HCT116 (cell line): Measurements from ENCODE around the gene CERS5. TPM values are rescaled to one million over a fixed set of nuclear protein-coding genes. Genes with fewer than 3 reads are reported as not detected.

Source experiments
- ATAC-seq: fragments of 200-7000 bp; cut with Tn5 transposase; 2 replicates; pipeline ENCODE4 v1.9.1; 2020; ENCODE audit warnings: mild to moderate bottlenecking, moderate library complexity
- BruUV-seq: library from RNA; stranded (reverse); fragments of 400-500 nt; replicated peaks from 2 replicates; lab custom pipeline; 2021; lab: Mats Ljungman, UMichigan
- CTCF ChIA-PET: fragments of 300-600 bp; sonication (Branson Sonifier 250); formaldehyde crosslinking; loops from one replicate; lab custom pipeline; 2021; ENCODE audit warnings: antibody characterized with exemption; lab: Charles Lee
- POLR2A ChIA-PET: fragments of 300-600, 350-600 bp; sonication (Branson Sonifier 250); formaldehyde crosslinking; loops from one replicate; lab custom pipeline; 2021; ENCODE audit warnings: antibody characterized with exemption; lab: Charles Lee
- RAD21 ChIA-PET, 2 experiments: fragments of 300-600 bp; sonication (Branson Sonifier 250); formaldehyde crosslinking; loops; one replicate each; lab custom pipeline; 2023; ENCODE audit warnings: low total read pairs in 2 of 2; ENCODE audit not compliant: uncharacterized antibody in 2 of 2, unreplicated experiment in 2 of 2, low non-redundant PET in 1 of 2; lab: Charles Lee
- DNase-seq: peaks from one replicate; pipeline ENCODE4 v3.0.0-alpha.2; 2010; ENCODE audit warnings: low read depth, low spot score
- H2AFZ ChIP-seq: fragments of 200-600 bp; shearing (Covaris generic), sonication (generic); 2 replicates; pipeline ENCODE4 v1.6.1; 2017; ENCODE audit warnings: low read depth, mixed run types, mixed read lengths, antibody characterized with exemption, low read length; ENCODE audit not compliant: poor library complexity, severe bottlenecking
- H3K27ac ChIP-seq: 2 replicates; pipeline ENCODE4 v1.5.1; 2012; ENCODE audit warnings: low read depth, low read length
- H3K27me3 ChIP-seq: fragments of 200-600 bp; sonication (generic); 2 replicates; pipeline ENCODE4 v1.6.1; 2016; ENCODE audit warnings: mixed run types, low read length, mixed read lengths; ENCODE audit not compliant: insufficient read depth
- H3K36me3 ChIP-seq, 2 experiments: fragments of 200-500 bp in 1 of 2; fragments of 200-600 bp in 1 of 2; sonication (Bioruptor generic) in 1 of 2; sonication (generic) in 1 of 2; 2 replicates each; pipeline versions ENCODE4 v1.5.1 to v1.6.1; 2014 to 2016; ENCODE audit warnings: low read length in 2 of 2, inconsistent platforms in 1 of 2, mixed read lengths in 1 of 2, mixed run types in 1 of 2; ENCODE audit not compliant: insufficient read depth in 2 of 2, control insufficient read depth in 1 of 2
- H3K4me1 ChIP-seq, 2 experiments: fragments of 200-600 bp in 1 of 2; sonication (generic) in 1 of 2; 2 replicates each; pipeline versions ENCODE4 v1.5.1 to v1.6.1; 2012 to 2017; ENCODE audit warnings: low read length in 2 of 2, inconsistent platforms in 1 of 2, mild to moderate bottlenecking in 1 of 2, mixed read lengths in 1 of 2, mixed run types in 1 of 2, moderate library complexity in 1 of 2; ENCODE audit not compliant: insufficient read depth in 2 of 2, control insufficient read depth in 1 of 2
- H3K4me2 ChIP-seq: fragments of 200-600 bp; sonication (generic); 2 replicates; pipeline ENCODE4 v1.6.1; 2017; ENCODE audit warnings: mixed run types, low read length, mixed read lengths
- H3K4me3 ChIP-seq, 2 experiments: fragments of 200-600 bp in 1 of 2; sonication (generic) in 1 of 2; replicated peaks in 1 of 2; 2 replicates each; pipeline ENCODE4 v1.5.1; 2011 to 2016; ENCODE audit warnings: low read length in 2 of 2, control low read depth in 1 of 2, low read depth in 1 of 2, mild to moderate bottlenecking in 1 of 2, mixed read lengths in 1 of 2, mixed run types in 1 of 2
- H3K79me2 ChIP-seq: fragments of 200-600 bp; sonication (generic); 2 replicates; pipeline ENCODE4 v1.6.1; 2017; ENCODE audit warnings: mild to moderate bottlenecking, mixed run types, low read length, moderate library complexity, mixed read lengths; ENCODE audit not compliant: insufficient read depth
- H3K9ac ChIP-seq: fragments of 200-600 bp; sonication (generic); 2 replicates; pipeline ENCODE4 v1.6.1; 2016; ENCODE audit warnings: low read length, mixed read lengths
- H3K9me2 ChIP-seq: fragments of 200-600 bp; sonication (generic), shearing (Covaris generic); 2 replicates; pipeline ENCODE4 v1.6.1; 2017; ENCODE audit warnings: mixed run types, mild to moderate bottlenecking, moderate library complexity; ENCODE audit not compliant: insufficient read depth
- H3K9me3 ChIP-seq, 2 experiments: fragments of 200-500 bp in 1 of 2; fragments of 200-600 bp in 1 of 2; sonication (Bioruptor generic) in 1 of 2; sonication (generic) in 1 of 2; 2 replicates each; pipeline ENCODE4 v1.6.1; 2014 to 2017; ENCODE audit warnings: low read length in 2 of 2, mixed read lengths in 2 of 2, inconsistent platforms in 1 of 2, low read depth in 1 of 2, mild to moderate bottlenecking in 1 of 2, mixed run types in 1 of 2, moderate library complexity in 1 of 2; ENCODE audit not compliant: control insufficient read depth in 1 of 2, insufficient read depth in 1 of 2
- H4K20me1 ChIP-seq: fragments of 200-600 bp; sonication (generic), shearing (Covaris generic); 2 replicates; pipeline ENCODE4 v1.6.1; 2017; ENCODE audit warnings: mixed run types, mild to moderate bottlenecking, moderate library complexity; ENCODE audit not compliant: insufficient read depth
- ATF3 ChIP-seq: IDR thresholded peaks from 2 replicates; pipeline ENCODE4 v1.6.1; 2012
- CBX3 ChIP-seq: IDR thresholded peaks from 2 replicates; pipeline ENCODE4 v1.6.1; 2012; ENCODE audit warnings: low read depth
- CEBPB ChIP-seq: IDR thresholded peaks from 2 replicates; pipeline ENCODE4 v1.6.1; 2012; ENCODE audit warnings: low read depth
- CTCF ChIP-seq, 3 experiments: fragments of 200-600 bp in 1 of 3; sonication (generic) in 1 of 3; IDR thresholded peaks in 2 of 3; conservative IDR thresholded peaks in 1 of 3; 2 replicates each; pipeline ENCODE4 v1.5.1; 2012 to 2017; ENCODE audit warnings: low read depth in 2 of 3, low read length in 2 of 3, antibody characterized with exemption in 1 of 3, borderline replicate concordance in 1 of 3, control low read depth in 1 of 3, mild to moderate bottlenecking in 1 of 3, mixed read lengths in 1 of 3, mixed run types in 1 of 3, moderate library complexity in 1 of 3; ENCODE audit not compliant: insufficient read depth in 1 of 3
- EGR1 ChIP-seq: IDR thresholded peaks from 2 replicates; pipeline ENCODE4 v1.6.1; 2012; ENCODE audit warnings: low read depth
- ELF1 ChIP-seq: IDR thresholded peaks from 2 replicates; pipeline ENCODE4 v1.6.1; 2012; ENCODE audit warnings: low read depth, borderline replicate concordance
- EZH2 ChIP-seq: fragments of 200-600 bp; sonication (generic); IDR thresholded peaks from 2 replicates; pipeline ENCODE4 v1.6.1; 2017; ENCODE audit warnings: antibody characterized with exemption, mixed run types
- FOSL1 ChIP-seq: IDR thresholded peaks from 2 replicates; pipeline ENCODE4 v1.6.1; 2012; ENCODE audit warnings: low read depth
- JUND ChIP-seq: IDR thresholded peaks from 2 replicates; pipeline ENCODE4 v1.6.1; 2012
- MAX ChIP-seq: IDR thresholded peaks from 2 replicates; pipeline ENCODE4 v1.6.1; 2012
- RAD21 ChIP-seq: IDR thresholded peaks from 2 replicates; pipeline ENCODE4 v1.6.1; 2012; ENCODE audit warnings: low read depth, mild to moderate bottlenecking
- REST ChIP-seq: IDR thresholded peaks from 2 replicates; pipeline ENCODE4 v1.6.1; 2012; ENCODE audit warnings: low read depth
- SP1 ChIP-seq: IDR thresholded peaks from 2 replicates; pipeline ENCODE4 v1.6.1; 2012; ENCODE audit warnings: low read depth
- SRF ChIP-seq: IDR thresholded peaks from 2 replicates; pipeline ENCODE4 v1.6.1; 2012; ENCODE audit warnings: low read depth
- TCF7L2 ChIP-seq: IDR thresholded peaks from 2 replicates; pipeline ENCODE4 v1.7.0; 2011; ENCODE audit warnings: borderline replicate concordance, inconsistent platforms; ENCODE audit not compliant: insufficient read depth, insufficient read length; ENCODE audit errors: extremely low read depth
- YY1 ChIP-seq: IDR thresholded peaks from 2 replicates; pipeline ENCODE4 v1.6.1; 2011; ENCODE audit warnings: low read length, low read depth, moderate library complexity, mild to moderate bottlenecking; ENCODE audit not compliant: insufficient replicate concordance; ENCODE audit errors: extremely low read depth
- ZBTB33 ChIP-seq: IDR thresholded peaks from 2 replicates; pipeline ENCODE4 v1.6.1; 2011; ENCODE audit warnings: mild to moderate bottlenecking, low read length, moderate library complexity; ENCODE audit not compliant: insufficient replicate concordance; ENCODE audit errors: extremely low read depth
- ZFX ChIP-seq: fragments of 450-650 bp; IDR thresholded peaks from 2 replicates; pipeline ENCODE4 v1.6.1; 2017
- ZNF274 ChIP-seq: fragments of 200-500 bp; sonication (Bioruptor generic); IDR thresholded peaks from 2 replicates; pipeline ENCODE4 v1.6.1; 2014; ENCODE audit warnings: mild to moderate bottlenecking, low read depth, low read length, inconsistent platforms
- intact Hi-C: fragments of 100-400 bp; cut with micrococcal nuclease; formaldehyde crosslinking; loops from 2 replicates; pipeline ENCODE4 v1.10.0; 2022
- total RNA-seq: library from RNA; stranded (reverse); gene quantifications from one replicate; pipeline ENCODE4 v1.2.1, GENCODE V29; 2021; ENCODE audit not compliant: unreplicated experiment

Gene CERS5
- total RNA-seq, 1 experiment from 2014 or later = 33.4 TPM

- H3K9me3 ChIP-seq = no peaks in the 10 kb centered on the region
- no peaks in the 10 kb centered on the region for H3K9me2 ChIP-seq
- H3K36me3 ChIP-seq = peaks cover 4 to 18% of the 10 kb centered on the region in 2 experiments; a peak in 3 of 4 replicates
- H3K79me2 ChIP-seq = peaks cover 7% of the 10 kb centered on the region
- intact Hi-C loops = loop anchor here (2.0 to 5.0 kb wide), 2 partner anchors 45 to 110 kb away; no protein-coding TSS in a partner anchor
- no peaks in the 10 kb centered on the region for H3K27me3 ChIP-seq
- H3K27ac ChIP-seq = peak overlapping the region; percentile 91
- H3K4me2 ChIP-seq = peak overlapping the region; percentile 93
- H3K4me3 ChIP-seq = peak overlapping the region; percentile 19 to 56; a peak in 3 of 4 replicates
- no peak overlapping the region for H2AFZ ChIP-seq
- BruUV-seq = TSS peak; percentile 22
- ATAC-seq (peak; percentile 97), DNase-seq (peak; percentile 81)
- no peaks in the 10 kb centered on the region for H4K20me1 ChIP-seq
- H3K9ac ChIP-seq = peak overlapping the region; percentile 86
- ChIA-PET RAD21 (interaction anchor here (0.8 to 1.1 kb wide), 3 partner anchors 45 to 112 kb away, joined by 3 to 4 read pairs (median 3); no protein-coding TSS in a partner anchor), CTCF (interaction anchor here (0.6 kb wide), 1 partner anchor 112 kb away, joined by 3 read pairs; no protein-coding TSS in a partner anchor), POLR2A (interaction anchor here (1.0 kb wide), 1 partner anchor 21 kb away, joined by 3 read pairs; no protein-coding TSS in a partner anchor)
- H3K4me1 ChIP-seq = peaks cover 34 to 49% of the 10 kb centered on the region in 2 experiments
- TF ChIP-seq REST = no peak
- TF ChIP-seq ZFX = no peak
- no peak for TF ChIP-seq ZBTB33
- peak; percentile 79; the same call in 1 of the 2 replicates for TF ChIP-seq SP1
- peak; percentile 43; the same call in 1 of the 2 replicates for TF ChIP-seq CBX3
- TF ChIP-seq CTCF (IDR thresholded peaks at IDR 0.05 in 2 of 3, conservative IDR thresholded peaks at IDR 0.05 in 1 of 3; ENCODE audit: borderline replicate concordance in 1 of 3, insufficient read depth in 1 of 3, low read depth in 2 of 3, low read length in 2 of 3) = no peak
- no peak for TF ChIP-seq EGR1
- TF ChIP-seq JUND = peak; percentile 65
- peak; percentile 71 for TF ChIP-seq MAX
- TF ChIP-seq ATF3 = no peak
- TF ChIP-seq ZNF274 = no peak
- TF ChIP-seq SRF = peak; percentile 29; the same call in 1 of the 2 replicates
- TF ChIP-seq YY1 = no peak
- peak; percentile 23; the same call in 1 of the 2 replicates for TF ChIP-seq RAD21
- no peak for TF ChIP-seq EZH2
- no peak for TF ChIP-seq TCF7L2
- TF ChIP-seq CEBPB = peak; percentile 49; the same call in 1 of the 2 replicates
- TF ChIP-seq ELF1 = no peak
- peak; percentile 72 for TF ChIP-seq FOSL1
These were observed 34.9 kb upstream of the CERS5 start for GRCh38 chr12:50201987-50202521.
